ENCODE data around the gene CD46. TPM values are rescaled to one million over a fixed set of nuclear protein-coding genes. Genes with fewer than 3 reads are reported as not detected.
"Not testable (repeated sequence)": the region's sequence is repeated elsewhere in the genome, so short reads cannot be mapped to it uniquely, and the experiment has no call there.

CD46 gene
- total RNA-seq, 1 experiment from 2014 or later = 91.4 TPM

DNA sequence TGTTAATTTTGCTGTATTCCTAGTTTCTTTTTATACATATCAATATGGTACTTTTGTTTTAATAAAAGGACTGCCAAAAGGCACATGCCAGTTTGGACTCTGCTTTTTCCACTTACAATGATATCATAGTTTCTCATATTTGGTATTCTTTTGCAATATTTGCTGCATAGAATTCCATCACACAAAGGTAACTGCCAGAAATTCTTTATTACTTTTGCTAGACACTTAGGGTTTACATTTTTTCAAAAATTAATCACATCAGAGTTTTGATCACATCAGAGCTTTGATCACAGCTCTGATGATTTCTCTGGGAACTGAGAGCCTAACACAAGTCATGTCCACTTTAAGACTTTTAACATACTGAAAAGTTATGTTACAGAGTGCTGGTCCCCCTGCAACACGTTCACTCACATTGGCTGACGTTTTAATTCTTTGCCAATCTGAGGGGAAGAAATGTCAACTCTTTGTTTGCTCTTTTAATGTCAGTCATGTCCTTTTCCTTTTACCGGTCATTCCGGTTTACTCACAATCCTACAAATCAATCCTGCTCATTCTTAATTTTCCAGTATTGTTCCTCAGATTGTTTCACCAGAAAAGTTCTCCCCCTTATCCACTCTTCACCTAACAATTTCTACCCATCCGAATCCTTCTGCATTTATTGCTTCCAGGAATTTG lies 1.1 kb upstream of the CD46 start:
- DNase-seq (ENCODE audit: low spot score) = peak; percentile 66

DNA sequence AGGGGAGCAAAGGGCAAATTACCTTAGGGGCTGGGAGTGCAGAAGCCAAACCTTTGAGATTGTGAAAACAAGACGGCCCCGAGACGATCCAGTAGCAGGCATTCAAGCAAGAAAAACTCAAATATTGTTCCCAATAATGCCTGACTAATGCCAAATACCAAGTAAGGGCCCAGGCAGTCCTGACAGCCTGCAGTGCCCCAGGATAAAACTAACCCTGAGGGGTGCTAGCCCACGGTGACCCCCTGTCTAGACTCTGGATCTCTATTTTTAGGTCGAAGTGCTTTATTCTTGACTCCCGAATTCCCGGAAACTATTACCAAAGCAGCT lies 428 bp upstream of the CD46 start:
- not testable (repeated sequence) for DNase-seq (ENCODE audit: low spot score)

- DNase-seq (ENCODE audit: low spot score) = peak; percentile 65
These were observed 673 bp downstream of the CD46 start for GRCh38 chr1:207752456-207752998.

- DNase-seq (ENCODE audit: low spot score) = no peak
These were observed 1.8 kb downstream of the CD46 start for GRCh38 chr1:207753611-207754010.

- DNase-seq (ENCODE audit: low spot score) = no peak
These were observed 2.2 kb downstream of the CD46 start for GRCh38 chr1:207754011-207754410.

DNA sequence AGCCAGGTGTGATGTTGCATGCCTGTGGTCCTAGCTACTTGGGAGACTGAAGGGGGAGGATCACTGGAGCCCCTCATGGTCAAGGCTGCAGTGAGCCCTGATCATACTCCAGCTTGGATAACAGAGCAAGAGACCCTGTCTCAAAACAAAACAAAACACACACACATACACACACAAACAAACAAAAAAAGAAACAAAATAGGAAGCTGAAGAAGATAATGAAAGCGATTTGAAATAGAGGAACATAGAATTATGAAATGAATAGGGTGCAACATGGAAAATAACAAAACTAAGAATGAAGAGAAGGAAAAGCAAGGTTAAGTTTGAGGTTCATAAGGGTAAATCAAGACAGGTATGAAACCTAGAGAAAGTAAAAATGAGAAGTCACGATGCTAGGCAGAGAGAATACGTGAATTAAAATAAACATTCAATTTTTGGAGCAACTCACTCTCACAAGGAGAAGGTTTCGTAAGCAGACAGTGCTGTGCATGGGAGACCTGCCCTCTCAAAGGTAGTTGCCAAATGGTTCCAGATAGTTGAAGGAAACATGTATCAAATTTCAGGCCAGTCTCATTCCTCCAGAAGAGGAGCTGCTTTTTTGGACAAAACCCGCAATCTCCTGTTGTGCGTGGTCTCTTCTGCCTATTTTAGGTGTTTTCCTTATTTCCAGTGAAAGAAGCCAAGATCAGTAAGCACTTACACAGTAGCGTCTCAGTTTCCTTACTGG lies 3.3 kb downstream of the CD46 start:
- DNase-seq (ENCODE audit: low spot score) = no peak

DNA sequence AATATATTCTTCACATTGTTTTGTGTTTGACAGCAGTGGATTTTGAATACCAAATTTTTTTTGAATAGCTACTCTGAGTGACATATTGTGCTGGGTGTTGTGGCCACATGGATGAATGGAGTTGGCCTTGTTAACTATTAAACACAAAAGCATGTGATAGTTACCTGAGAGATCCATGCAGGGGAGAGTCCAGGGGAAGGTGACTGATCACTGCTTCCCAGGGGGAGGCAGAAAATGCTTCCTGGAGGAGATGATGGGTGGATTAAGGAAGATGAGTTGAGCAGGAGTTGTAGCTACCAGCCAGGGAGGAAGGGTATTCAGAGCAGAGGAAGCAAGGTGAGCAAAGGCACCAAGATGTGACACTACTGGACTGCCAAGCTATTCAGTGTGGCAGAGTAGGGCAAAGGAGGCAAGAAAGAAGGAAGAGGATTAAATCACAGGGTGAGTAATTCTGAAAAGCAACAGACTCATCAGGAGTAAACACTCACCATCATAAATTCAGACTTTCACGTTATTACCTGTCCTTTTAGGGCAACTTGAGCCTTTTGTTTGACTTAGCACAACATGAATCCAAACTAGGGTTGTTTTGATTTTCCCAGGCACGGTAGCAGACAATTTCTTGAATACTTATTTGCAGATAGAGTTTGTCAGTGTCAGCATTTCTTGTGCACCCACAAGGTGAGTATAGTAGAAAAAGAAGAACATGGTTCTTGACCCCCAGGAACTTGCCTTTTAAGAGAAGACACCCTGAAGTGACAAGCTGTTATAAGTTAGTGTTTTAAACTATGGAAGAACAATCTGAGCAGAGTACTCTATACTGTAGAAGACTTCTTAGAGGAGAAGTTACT lies 4.2 kb downstream of the CD46 start:
- DNase-seq (ENCODE audit: low spot score) = peak; percentile 28

GRCh38 chr1:207762622-207763021 lies 10.8 kb downstream of the CD46 start:
- DNase-seq (ENCODE audit: low spot score) = no peak

GRCh38 chr1:207763091-207763490 lies 11.2 kb downstream of the CD46 start:
- no peak for DNase-seq (ENCODE audit: low spot score)

DNA sequence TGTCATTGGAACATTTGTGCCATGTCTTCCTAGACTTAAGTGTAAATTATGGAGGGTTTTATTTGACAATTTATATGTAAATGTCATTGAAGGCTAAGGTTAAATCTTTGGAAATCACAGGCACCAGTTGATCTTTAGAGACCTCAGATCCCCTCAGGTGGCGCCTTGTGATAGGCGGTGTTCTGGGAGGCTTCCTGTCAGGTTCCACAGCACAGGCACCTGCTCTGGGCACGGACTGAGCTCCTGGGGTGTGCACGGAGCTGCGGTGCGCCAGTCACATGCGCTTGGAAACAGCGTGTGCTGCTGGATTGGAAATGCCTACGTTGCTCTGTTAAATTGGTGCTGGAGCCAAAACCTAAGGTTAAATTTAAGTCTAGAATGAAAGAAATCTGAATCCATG lies 12.1 kb downstream of the CD46 start:
- no peak for DNase-seq (ENCODE audit: low spot score)

DNA sequence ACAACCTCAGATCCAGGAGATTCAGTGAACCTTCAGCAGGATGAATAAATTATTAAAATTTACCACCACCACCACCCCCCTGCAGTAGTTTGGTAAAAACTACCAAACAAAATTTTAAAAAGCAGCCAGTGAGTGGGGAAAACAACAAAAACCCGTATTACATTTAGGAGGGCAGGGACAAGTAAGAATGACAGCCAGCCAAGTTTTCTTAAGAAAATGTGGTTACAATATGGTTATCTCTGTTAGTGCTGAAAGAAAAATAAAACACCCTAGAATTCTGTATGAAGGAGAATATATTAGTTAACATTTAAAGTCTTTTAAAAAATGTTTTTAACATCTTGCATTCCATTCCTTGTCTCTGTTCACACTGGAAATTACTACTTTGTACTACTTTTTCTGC lies 14.7 kb downstream of the CD46 start:
- no peak for DNase-seq (ENCODE audit: low spot score)

GRCh38 chr1:207770514-207770913 lies 18.7 kb downstream of the CD46 start:
- not testable (repeated sequence) for DNase-seq (ENCODE audit: low spot score)

- DNase-seq (ENCODE audit: low spot score) = not testable (repeated sequence)
These were observed 24.2 kb downstream of the CD46 start for GRCh38 chr1:207776045-207776444.

GRCh38 chr1:207777412-207777811 lies 25.6 kb downstream of the CD46 start:
- DNase-seq (ENCODE audit: low spot score) = not testable (repeated sequence)

- DNase-seq (ENCODE audit: low spot score) = no peak
These were observed 27.2 kb downstream of the CD46 start for GRCh38 chr1:207779008-207779407.

DNA sequence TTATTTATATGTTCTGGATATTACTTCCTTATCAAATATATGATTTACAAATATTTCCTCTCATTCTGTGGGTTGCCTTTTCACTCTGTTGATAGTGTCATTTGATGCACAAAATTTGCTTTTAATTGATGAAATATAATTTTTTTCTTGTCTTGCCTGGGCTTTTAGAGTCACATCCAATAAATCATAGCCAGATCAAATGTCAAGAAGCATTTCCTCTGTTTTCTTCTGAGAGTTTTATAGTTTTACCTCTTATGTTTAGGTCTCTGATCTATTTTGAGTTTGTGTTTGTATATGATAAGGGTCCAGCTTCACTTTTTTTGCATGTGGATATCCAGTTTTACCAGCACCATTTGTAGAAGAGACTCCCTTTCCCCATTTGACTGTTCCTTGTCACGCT lies 29.5 kb downstream of the CD46 start:
- no peak for DNase-seq (ENCODE audit: low spot score)

DNA sequence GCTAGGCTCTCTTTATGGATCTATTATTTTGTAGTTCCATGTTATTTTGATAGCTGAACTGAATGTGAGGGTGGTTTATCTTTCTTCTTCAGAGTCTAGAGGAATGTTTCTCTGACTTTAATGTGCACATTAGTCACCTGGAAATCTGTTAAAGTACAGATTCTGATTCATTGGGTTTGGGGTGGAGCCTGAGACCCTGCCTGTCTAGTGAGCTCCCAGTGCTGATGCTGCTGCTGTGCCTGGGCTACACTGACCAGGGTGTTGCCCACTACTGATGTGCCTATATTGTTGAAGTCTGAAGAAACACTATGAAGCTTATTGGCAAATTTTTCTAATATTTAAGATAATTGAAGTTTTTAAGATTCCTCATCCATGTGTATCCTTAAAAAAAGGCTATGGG lies 35.9 kb downstream of the CD46 start:
- no peak for DNase-seq (ENCODE audit: low spot score)

DNA sequence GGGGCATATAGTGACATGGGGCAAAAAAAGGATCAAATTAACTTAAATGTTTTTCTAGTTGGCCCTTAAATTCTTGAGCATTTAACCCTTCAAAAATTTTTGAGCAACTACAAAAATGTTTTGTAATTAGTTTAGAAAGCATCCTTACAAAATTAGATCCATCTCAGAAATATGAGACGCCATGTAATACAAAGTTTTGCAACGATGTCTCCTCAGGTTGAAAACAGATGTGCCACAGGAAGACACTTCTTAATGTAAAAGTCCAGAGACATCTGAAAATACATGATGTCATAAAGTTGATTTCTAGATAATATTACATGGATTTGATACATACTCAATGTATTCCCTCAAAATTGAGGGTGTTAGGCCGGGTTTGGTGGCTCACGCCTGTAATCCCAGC lies 37.5 kb downstream of the CD46 start:
- no peak for DNase-seq (ENCODE audit: low spot score)

GRCh38 chr1:207789792-207790787 lies 38.2 kb downstream of the CD46 start:
- peak; percentile 68 for DNase-seq (ENCODE audit: low spot score)

DNA sequence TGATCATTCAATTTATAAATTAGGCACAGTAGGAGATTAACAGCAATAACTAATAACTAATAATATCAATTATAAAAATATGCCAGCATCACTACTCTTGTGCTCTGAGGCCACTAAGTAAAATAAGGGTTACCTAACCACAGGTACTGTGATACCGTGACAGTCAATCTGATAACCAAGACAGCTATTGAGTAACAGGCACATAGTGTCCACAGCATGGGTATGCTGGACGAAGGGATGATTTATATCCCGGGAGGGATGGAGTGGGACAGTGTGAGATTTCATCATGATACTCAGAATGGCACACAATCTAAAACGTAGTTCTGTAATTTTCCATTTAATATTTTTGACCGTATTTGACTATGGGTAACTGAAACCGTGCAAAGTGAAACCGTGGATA lies 39.4 kb downstream of the CD46 start:
- no peak for DNase-seq (ENCODE audit: low spot score)

- no peak for DNase-seq (ENCODE audit: low spot score)
These were observed 41.5 kb downstream of the CD46 start for GRCh38 chr1:207793327-207793726.

Measured in HT-29 (cell line).